Stimulated activated CD8-positive, alpha-beta memory T cell treated with anti-CD3 and anti-CD28 coated beads, Interleukin-4, amount 100 ng/mL, for 1 hour (primary cell): ENCODE measurements around the gene MRPS7.

Experiments used
- DNase-seq, 2 donors: peaks; one replicate each; pipeline ENCODE4 v3.0.0-alpha.2; 2020; ENCODE audit warnings: low read depth in 2 of 2, low spot score in 1 of 2

Gene MRPS7

GRCh38 chr17:75307957-75308731 is 46.5 kb downstream of the MRPS7 start:
- no peak for DNase-seq

GRCh38 chr17:75308732-75309629 is 47.3 kb downstream of the MRPS7 start:
- DNase-seq = no peak

- no peak for DNase-seq
Measured at GRCh38 chr17:75313941-75314551, 52.4 kb downstream of the MRPS7 start.

DNA sequence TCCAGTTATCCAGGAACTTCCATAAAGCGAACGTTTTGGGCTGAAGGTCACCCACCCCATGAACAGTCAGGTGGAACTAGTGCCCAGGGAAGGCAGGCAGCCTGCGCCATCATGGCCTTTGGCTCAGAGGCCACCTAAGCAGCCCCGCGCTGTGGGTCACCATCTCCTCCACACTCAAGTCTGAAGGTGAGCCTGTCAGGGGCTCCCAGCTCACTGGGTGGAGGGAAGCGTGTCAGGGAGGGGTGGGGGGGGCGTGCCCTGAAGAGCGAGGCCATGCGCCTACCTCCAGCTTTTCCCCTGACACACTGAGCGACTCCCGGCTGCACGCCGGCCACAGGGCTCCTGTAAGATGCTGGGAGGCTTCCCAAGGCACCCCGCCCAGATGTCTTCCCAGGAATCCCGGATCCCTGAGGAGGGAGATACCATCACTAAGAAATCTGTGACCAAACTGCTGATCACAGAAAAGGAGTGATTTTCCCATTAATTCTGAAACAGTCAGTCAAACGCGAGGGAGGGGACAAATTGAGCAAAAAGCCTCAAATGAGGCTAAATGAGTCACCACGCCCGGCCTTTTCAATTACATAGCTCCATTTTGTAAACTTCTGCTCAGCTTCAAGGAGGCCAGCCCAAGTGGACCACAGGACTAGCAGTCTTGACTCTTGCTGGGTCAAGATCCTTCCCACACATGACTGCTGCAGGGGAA is 54.0 kb downstream of the MRPS7 start:
- no peak for DNase-seq
